Aorta (tissue), 5 donors: ENCODE measurements around the gene GAL. TPM values are rescaled to one million over a fixed set of nuclear protein-coding genes. Genes with fewer than 3 reads are reported as not detected.

Source experiments
- ATAC-seq: fragments of 200-7000 bp; cut with Tn5 transposase; one replicate; pipeline ENCODE4 v1.9.1; 2022; ENCODE audit warnings: moderate library complexity; ENCODE audit not compliant: low FRiP score
- DNase-seq, 2 donors: peaks; one replicate each; pipeline ENCODE4 v3.0.0-alpha.2; 2020
- H3K27ac ChIP-seq, 2 donors: one replicate each; pipeline ENCODE4 v1.5.1; 2013; ENCODE audit warnings: low read length in 2 of 2, mild to moderate bottlenecking in 2 of 2, moderate library complexity in 2 of 2, control low read depth in 1 of 2, inconsistent platforms in 1 of 2, low read depth in 1 of 2
- H3K27me3 ChIP-seq, 2 donors: one replicate each; pipeline ENCODE4 v1.6.1; 2013; ENCODE audit warnings: control low read depth in 1 of 2, low read length in 1 of 2, mild to moderate bottlenecking in 1 of 2, moderate library complexity in 1 of 2; ENCODE audit not compliant: insufficient read depth in 2 of 2, control insufficient read depth in 1 of 2
- H3K36me3 ChIP-seq, 2 donors: one replicate each; pipeline ENCODE4 v1.6.1; 2013; ENCODE audit warnings: control low read depth in 1 of 2, low read length in 1 of 2, mild to moderate bottlenecking in 1 of 2; ENCODE audit not compliant: insufficient read depth in 2 of 2, control insufficient read depth in 1 of 2
- H3K4me1 ChIP-seq, 2 donors: one replicate each; pipeline ENCODE4 v1.6.1; 2013; ENCODE audit warnings: low read length in 2 of 2, control low read depth in 1 of 2, mild to moderate bottlenecking in 1 of 2, moderate library complexity in 1 of 2; ENCODE audit not compliant: insufficient read depth in 2 of 2, control insufficient read depth in 1 of 2
- H3K4me3 ChIP-seq, 2 donors: one replicate each; pipeline ENCODE4 v1.5.1; 2013; ENCODE audit warnings: low read length in 2 of 2, control low read depth in 1 of 2, mild to moderate bottlenecking in 1 of 2
- H3K9me3 ChIP-seq: one replicate; pipeline ENCODE4 v1.6.1; 2013; ENCODE audit warnings: mild to moderate bottlenecking, low read length; ENCODE audit not compliant: control insufficient read depth
- WGBS, 2 donors: extraction: QIAGEN DNeasy Blood & Tissue Kit; methylation state at CpG; one replicate each; pipeline ENCODE4 v1.1.7; 2013; 5-methylcytosine and 5-hydroxymethylcytosine counted together
- intact Hi-C, 2 donors: fragments of 100-400 bp; cut with DNase I; formaldehyde crosslinking; loops; one replicate each; pipeline versions ENCODE4 v1.14.2 to v1.15.0; 2022
- polyA plus RNA-seq, 2 donors: library from polyadenylated mRNA; stranded (reverse); fragments of 200-250 nt; gene quantifications; one replicate each; pipeline ENCODE4 v1.2.3, GENCODE V29; 2013
- total RNA-seq, 2 donors: library from RNA; stranded (reverse); fragmentation: NEBNext Ultra II Directional; extraction: Animal tissue kit (Norgen Biotek cat#: 25700); gene quantifications; one replicate each; pipeline ENCODE4 v1.2.1, GENCODE V29; 2021
- donor health status: healthy with polysubstance abuse.
- donor health status: Bipolar disorder and iron deficiency.
- donor health status: DM: no; HTN: no; CAD: no.
- donor health status: DM: no; HTN: no; CAD: no.
- donor health status: DM: yes; HTN: yes; CAD: no.

The GAL gene
- total and polyA plus RNA-seq, 4 donors: 0.50 TPM; not detected in 3

DNA sequence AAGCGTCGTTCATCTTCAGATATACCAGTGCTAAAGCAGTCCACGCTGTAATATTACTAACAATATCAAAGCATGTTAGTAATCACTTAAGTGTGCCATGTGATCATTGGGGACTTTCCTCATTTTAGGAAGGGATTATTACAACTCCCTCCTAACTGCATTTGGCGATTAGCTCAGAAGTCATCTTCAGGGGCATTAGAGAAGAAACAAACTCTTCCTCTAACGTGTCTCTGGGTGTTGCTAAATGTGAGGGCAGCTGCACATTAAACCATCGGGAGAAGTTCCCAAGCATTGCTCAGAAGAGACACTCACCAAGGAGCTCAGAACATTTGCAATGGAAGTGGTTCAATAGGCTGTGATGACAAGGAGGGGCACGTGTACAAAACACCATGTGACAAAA, 49.8 kb downstream of the GAL start:
- WGBS, 2 donors: 88 to 91% methylated on average over 7 of the region's 7 CpGs
- Histone ChIP-seq H3K4me3 (no peak overlapping the region), H3K4me1 (no peaks in the 10 kb centered on the region), H3K27ac (no peak overlapping the region), H3K36me3 (no peaks in the 10 kb centered on the region), H3K9me3 (no peaks in the 10 kb centered on the region), H3K27me3 (no peaks in the 10 kb centered on the region)
- intact Hi-C loops: no loop called here
- ATAC-seq (no peak), DNase-seq (no peak)

DNA sequence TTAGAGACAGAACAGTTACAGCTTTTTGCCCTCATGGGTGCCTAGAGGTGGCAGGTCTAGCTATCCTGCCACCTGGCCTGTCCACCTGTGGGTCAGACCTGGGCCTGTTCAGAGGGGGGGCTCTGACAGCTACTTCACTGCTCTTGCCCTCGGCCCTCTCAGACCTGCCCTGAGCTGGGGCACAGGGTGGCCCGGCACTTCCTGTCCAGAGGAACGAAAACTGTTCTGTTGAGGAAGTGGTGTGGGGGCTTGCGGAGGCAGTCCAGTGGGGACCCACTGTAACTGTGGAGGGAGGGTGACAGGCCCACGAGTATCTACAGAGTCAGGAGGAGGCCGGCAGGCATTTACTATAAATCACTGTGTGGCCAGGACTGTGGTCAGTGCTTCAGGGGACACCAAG, 50.8 kb downstream of the GAL start:
- Histone ChIP-seq H3K9me3 (no peaks in the 10 kb centered on the region), H3K36me3 (no peaks in the 10 kb centered on the region), H3K4me3 (no peak overlapping the region), H3K4me1 (no peaks in the 10 kb centered on the region), H3K27ac (no peak overlapping the region), H3K27me3 (no peaks in the 10 kb centered on the region)
- DNase-seq (no peak), ATAC-seq (peak; percentile 44)
- intact Hi-C loops: no loop called here
- 75 to 90% methylated on average over 6 of the region's 6 CpGs for WGBS, 2 donors

DNA sequence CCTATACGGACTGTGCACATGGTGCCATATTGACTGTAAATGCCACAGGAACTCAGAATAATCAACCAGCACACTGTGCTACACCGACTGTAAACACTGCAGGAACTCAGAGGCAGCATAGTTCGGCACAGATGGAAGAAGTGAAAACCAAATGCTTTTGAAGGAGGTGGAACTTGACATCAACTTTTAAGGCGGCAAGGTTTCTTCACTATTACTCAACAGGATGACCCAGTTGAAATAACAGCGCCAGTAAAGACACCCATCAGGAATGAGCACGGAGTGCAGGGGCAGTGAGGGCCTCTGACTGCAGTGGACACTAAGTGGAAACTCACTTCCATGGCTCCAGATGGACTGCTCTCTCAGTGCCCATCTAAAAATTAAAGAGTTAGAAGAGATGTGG, 51.3 kb downstream of the GAL start:
- 92 to 93% methylated on average over 6 of the region's 6 CpGs for WGBS, 2 donors
- Histone ChIP-seq H3K27me3 (no peaks in the 10 kb centered on the region), H3K9me3 (no peaks in the 10 kb centered on the region), H3K36me3 (no peaks in the 10 kb centered on the region), H3K4me1 (no peaks in the 10 kb centered on the region), H3K27ac (no peak overlapping the region), H3K4me3 (no peak overlapping the region)
- intact Hi-C loops: no loop called here
- no peak for ATAC-seq
- DNase-seq: no peak

Other genes starting within 250 kb of the GAL start
- 100 to 1,000 TPM in 1 of 2 donors, 10 to 100 TPM in 1; 96.1 to 109 TPM for gene PPP6R3, start 223.8 kb upstream of the GAL start, total RNA-seq
- 10 to 100 TPM; 18.8 to 34.7 TPM for gene PPP6R3, start 223.8 kb upstream of the GAL start, polyA plus RNA-seq
- gene TESMIN, start 67.0 kb downstream of the GAL start, total RNA-seq: 1 to 10 TPM in 1 of 2 donors, under 1 TPM in 1; 0.42 to 1.5 TPM
- under 1 TPM in 1 of 2 donors, not detected in 1; 0.10 TPM for gene TESMIN, start 67.0 kb downstream of the GAL start, polyA plus RNA-seq
- gene CPT1A, start 157.4 kb downstream of the GAL start, total RNA-seq: 10 to 100 TPM; 62.0 to 81.4 TPM
- gene CPT1A, start 157.4 kb downstream of the GAL start, polyA plus RNA-seq: 10 to 100 TPM; 10.9 to 56.9 TPM
- gene MRPL21, start 219.3 kb downstream of the GAL start, total RNA-seq: 10 to 100 TPM; 31.7 to 37.0 TPM
- 10 to 100 TPM; 51.7 to 69.7 TPM for gene MRPL21, start 219.3 kb downstream of the GAL start, polyA plus RNA-seq
- 10 to 100 TPM; 24.6 to 33.6 TPM for gene IGHMBP2, start 219.3 kb downstream of the GAL start, total RNA-seq
- gene IGHMBP2, start 219.3 kb downstream of the GAL start, polyA plus RNA-seq: 10 to 100 TPM in 1 of 2 donors, 1 to 10 TPM in 1; 5.6 to 64.7 TPM